ENCODE data around the gene RANBP10. TPM values are rescaled to one million over a fixed set of nuclear protein-coding genes. Genes with fewer than 3 reads are reported as not detected.

Gene RANBP10
- total RNA-seq, 1 donor from 2014 or later = 14.7 TPM

DNA sequence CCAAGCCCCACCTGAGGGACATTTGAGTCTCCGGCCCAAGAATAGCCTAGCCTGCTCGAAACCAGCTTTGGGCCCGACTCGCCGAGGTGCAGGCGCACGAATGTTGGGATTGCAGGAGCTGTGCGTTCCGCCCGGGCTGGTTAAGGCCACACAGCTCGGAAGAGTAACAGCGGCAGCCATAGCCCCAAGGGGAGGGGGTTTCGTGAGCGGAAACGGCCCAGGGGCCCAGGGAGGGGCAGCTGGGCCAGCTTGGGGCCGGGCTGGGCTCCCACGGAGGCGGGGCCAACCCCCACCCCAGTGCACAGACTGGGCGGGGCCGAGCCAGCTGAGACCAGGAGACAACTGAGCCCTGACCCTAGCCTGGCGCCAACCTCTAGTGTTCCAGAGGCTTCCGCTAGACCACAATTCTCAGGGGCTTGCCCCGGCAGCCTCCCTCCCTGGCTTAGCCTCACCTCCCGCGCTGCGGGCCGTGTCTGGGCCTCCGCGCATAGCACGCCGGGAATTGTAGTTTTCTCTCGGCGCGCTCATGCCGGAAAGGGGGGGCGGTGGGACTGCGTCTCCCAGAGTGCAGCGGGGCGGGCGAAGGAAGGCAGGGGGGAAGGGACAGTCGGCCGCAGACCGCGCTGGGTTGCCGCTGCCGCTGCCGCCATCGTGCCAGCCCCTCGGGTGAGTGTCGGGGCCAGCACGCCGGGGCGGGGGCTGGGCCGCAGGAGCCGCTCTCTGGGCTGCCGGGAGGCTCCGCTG is 40.1 kb upstream of the RANBP10 start, which contains the start of gene NUTF2:
NUTF2 (plus strand) TSS at position 614 of the 744 bp plus-strand sequence. CDS start 18,198 bp downstream, outside the sequence.
- H3K27ac ChIP-seq (replicated peaks) = peak within 1 kb of the TSS; percentile 99
- peaks cover 71% of the 10 kb centered on the region for H3K4me1 ChIP-seq
- peak within 1 kb of the TSS; percentile 82 for H3K4me3 ChIP-seq
- no peaks in the 10 kb centered on the region for H3K9me3 ChIP-seq (replicated peaks)
- DNase-seq = peak; percentile 97
- intact Hi-C loops (cut with micrococcal nuclease) = no loop called here
- H3K36me3 ChIP-seq = peaks cover 4% of the 10 kb centered on the region
- no peaks in the 10 kb centered on the region for H3K27me3 ChIP-seq (ENCODE audit: low read depth)
- TF ChIP-seq, protein P1, sequence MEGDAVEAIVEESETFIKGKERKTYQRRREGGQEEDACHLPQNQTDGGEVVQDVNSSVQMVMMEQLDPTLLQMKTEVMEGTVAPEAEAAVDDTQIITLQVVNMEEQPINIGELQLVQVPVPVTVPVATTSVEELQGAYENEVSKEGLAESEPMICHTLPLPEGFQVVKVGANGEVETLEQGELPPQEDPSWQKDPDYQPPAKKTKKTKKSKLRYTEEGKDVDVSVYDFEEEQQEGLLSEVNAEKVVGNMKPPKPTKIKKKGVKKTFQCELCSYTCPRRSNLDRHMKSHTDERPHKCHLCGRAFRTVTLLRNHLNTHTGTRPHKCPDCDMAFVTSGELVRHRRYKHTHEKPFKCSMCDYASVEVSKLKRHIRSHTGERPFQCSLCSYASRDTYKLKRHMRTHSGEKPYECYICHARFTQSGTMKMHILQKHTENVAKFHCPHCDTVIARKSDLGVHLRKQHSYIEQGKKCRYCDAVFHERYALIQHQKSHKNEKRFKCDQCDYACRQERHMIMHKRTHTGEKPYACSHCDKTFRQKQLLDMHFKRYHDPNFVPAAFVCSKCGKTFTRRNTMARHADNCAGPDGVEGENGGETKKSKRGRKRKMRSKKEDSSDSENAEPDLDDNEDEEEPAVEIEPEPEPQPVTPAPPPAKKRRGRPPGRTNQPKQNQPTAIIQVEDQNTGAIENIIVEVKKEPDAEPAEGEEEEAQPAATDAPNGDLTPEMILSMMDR (IDR thresholded peaks at IDR 0.05; ENCODE audit: borderline replicate concordance) = no peak

DNA sequence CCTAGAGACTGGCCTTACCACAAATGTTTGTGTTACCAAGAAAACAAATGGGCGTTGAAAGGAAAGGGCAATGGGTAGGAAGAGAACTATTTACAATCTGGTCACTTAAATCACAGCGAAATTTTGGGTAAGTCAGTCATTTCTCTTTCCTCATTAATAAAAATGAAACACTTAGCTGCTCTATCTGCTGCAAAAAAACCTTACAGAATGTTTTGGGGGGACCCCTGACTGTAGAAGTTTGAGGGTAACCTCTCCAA is 39.6 kb upstream of the RANBP10 start:
- Histone ChIP-seq H3K27ac (replicated peaks) (peak overlapping the region; percentile 99), H3K9me3 (replicated peaks) (no peaks in the 10 kb centered on the region), H3K36me3 (peaks cover 4% of the 10 kb centered on the region), H3K27me3 (ENCODE audit: low read depth) (no peaks in the 10 kb centered on the region), H3K4me3 (peak overlapping the region; percentile 82), H3K4me1 (peaks cover 76% of the 10 kb centered on the region)
- intact Hi-C loops (cut with micrococcal nuclease) = no loop called here
- TF ChIP-seq, protein P1 (IDR thresholded peaks at IDR 0.05; ENCODE audit: borderline replicate concordance) = no peak
- DNase-seq = no peak

DNA sequence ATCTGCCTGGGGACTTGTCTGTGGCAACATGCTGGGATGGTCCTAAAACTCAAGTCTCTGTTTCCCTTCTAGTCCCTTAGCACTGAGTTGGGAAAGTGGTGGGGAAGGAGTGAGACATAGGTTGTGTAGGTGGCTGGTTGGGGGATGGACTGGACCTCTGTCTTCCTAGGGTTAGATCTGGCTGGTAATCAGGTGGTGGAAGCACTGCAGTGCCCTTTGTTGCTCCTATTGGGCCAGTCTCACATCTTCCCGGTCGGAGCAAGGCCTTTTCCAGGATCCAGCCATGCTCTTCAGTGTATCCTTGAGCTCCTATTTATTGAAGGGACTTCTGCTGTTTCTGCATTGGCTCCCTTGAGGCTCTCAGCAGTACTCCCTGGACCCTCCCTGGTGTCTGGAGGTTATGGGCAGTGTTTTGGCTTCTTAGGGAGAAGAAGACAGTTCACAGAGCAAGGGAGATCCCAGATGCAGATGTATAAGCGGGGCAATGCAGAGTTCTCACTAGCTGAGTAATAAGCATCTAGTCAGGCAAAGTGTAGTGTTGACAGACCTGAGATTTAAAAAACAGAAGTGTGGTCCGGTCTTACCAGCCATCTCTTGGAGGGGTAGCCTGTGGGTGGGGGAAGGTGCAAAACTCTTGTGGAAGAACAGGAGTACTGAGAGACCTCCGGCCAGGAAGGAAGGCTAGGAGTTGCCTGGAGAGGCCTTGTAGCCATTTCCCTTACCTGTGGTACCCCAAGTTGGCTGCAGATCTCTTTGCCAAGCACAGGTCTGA is 39.1 kb upstream of the RANBP10 start:
- intact Hi-C loops (cut with micrococcal nuclease) = no loop called here
- Histone ChIP-seq H3K27me3 (ENCODE audit: low read depth) (no peaks in the 10 kb centered on the region), H3K4me3 (peak overlapping the region; percentile 82), H3K27ac (replicated peaks) (peak overlapping the region; percentile 99), H3K9me3 (replicated peaks) (no peaks in the 10 kb centered on the region), H3K4me1 (peaks cover 76% of the 10 kb centered on the region), H3K36me3 (peaks cover 4% of the 10 kb centered on the region)
- TF ChIP-seq, protein P1 (IDR thresholded peaks at IDR 0.05; ENCODE audit: borderline replicate concordance) = no peak
- DNase-seq = no peak

DNA sequence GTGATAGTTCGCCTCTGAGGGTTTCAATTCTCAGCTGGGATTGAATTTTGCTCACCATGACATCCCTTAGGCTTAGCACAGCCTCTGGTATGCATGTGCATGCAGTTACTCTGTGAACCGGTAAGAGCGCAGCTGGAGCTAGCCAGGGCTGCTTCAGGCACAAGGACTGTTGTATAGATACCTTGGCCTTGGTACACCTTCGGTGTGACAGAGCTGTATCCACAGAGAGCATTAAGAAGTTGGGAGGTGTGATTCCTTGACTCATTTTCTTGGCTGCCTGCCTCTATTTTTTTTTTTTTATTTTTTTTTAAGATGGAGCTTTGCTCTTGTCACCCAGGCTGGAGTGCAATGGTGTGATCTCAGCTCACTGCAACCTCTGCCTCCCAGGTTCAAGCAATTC is 38.1 kb upstream of the RANBP10 start:
- Histone ChIP-seq H3K27ac (replicated peaks) (peak overlapping the region; percentile 99), H3K4me1 (peaks cover 75% of the 10 kb centered on the region), H3K9me3 (replicated peaks) (no peaks in the 10 kb centered on the region), H3K36me3 (peaks cover 4% of the 10 kb centered on the region), H3K27me3 (ENCODE audit: low read depth) (no peaks in the 10 kb centered on the region), H3K4me3 (peak overlapping the region; percentile 82)
- DNase-seq = no peak
- intact Hi-C loops (cut with micrococcal nuclease) = no loop called here
- TF ChIP-seq, protein P1 (IDR thresholded peaks at IDR 0.05; ENCODE audit: borderline replicate concordance) = peak; percentile 21

DNA sequence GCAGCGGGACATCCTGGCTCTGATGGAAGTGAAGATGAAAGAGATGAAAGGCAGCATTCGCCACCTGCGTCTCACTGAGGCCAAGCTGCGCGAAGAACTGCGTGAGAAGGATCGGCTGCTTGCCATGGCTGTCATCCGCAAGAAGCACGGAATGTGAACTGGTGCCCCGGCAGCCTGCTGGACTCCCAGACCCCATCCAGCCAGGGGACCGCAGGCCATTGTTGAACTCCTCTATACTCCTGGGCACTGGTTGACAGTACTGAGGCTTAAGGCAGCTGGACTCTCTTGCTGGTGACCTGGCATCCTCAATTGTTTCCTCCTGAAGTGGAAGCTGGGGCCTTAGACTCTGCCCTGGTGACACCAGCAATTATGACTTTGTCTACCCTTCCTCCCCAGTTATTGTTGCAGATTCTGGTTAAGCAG is 37.0 kb upstream of the RANBP10 start:
- Histone ChIP-seq H3K4me3 (peak overlapping the region; percentile 82), H3K4me1 (peaks cover 63% of the 10 kb centered on the region), H3K27ac (replicated peaks) (peak overlapping the region; percentile 99), H3K9me3 (replicated peaks) (no peaks in the 10 kb centered on the region), H3K36me3 (peaks cover 4% of the 10 kb centered on the region), H3K27me3 (ENCODE audit: low read depth) (no peaks in the 10 kb centered on the region)
- TF ChIP-seq, protein P1 (IDR thresholded peaks at IDR 0.05; ENCODE audit: borderline replicate concordance) = no peak
- no peak for DNase-seq
- intact Hi-C loops (cut with micrococcal nuclease) = no loop called here
